Measurements from ENCODE around the gene FLAD1.

- TF ChIP-seq CTCF (IDR thresholded peaks at IDR 0.05) (no peak), POLR2A (IDR thresholded peaks at IDR 0.05) (no peak), EP300 (IDR thresholded peaks at IDR 0.05) (no peak)
Measured at GRCh38 chr1:154993572-154994268, 10.6 kb downstream of the FLAD1 start, which contains the start of gene LENEP.

All from tibial nerve (tissue), 4 donors.